Neutrophil (primary cell): ENCODE measurements around the gene SP140.

ENCODE experiments used
- H3K27ac ChIP-seq: fragments of 200-600 bp; sonication (generic); 2 replicates; pipeline ENCODE4 v1.5.1; 2016; ENCODE audit warnings: mild to moderate bottlenecking, moderate library complexity
- H3K27me3 ChIP-seq: fragments of 200-600 bp; sonication (generic); 2 replicates; pipeline ENCODE4 v1.6.0; 2016; ENCODE audit warnings: mild to moderate bottlenecking
- H3K36me3 ChIP-seq: fragments of 200-600 bp; sonication (generic); 2 replicates; pipeline ENCODE4 v1.5.1; 2017
- H3K4me1 ChIP-seq, 2 experiments: fragments of 200-600 bp in 1 of 2; sonication (generic) in 1 of 2; 1 replicate in 1 of 2; 2 replicates in 1 of 2; pipeline versions ENCODE4 v1.5.1 to v1.6.1; 2013 to 2016; ENCODE audit warnings: low read depth in 1 of 2, low read length in 1 of 2, mild to moderate bottlenecking in 1 of 2, moderate library complexity in 1 of 2; ENCODE audit not compliant: control insufficient read depth in 1 of 2, insufficient read depth in 1 of 2
- H3K4me3 ChIP-seq, 2 experiments: fragments of 200-600 bp in 1 of 2; sonication (generic) in 1 of 2; 1 replicate in 1 of 2; 2 replicates in 1 of 2; pipeline ENCODE4 v1.5.1; 2013 to 2016; ENCODE audit warnings: low read depth in 1 of 2, low read length in 1 of 2, mild to moderate bottlenecking in 1 of 2, moderate library complexity in 1 of 2
- H3K9me3 ChIP-seq: fragments of 200-600 bp; sonication (generic); 2 replicates; pipeline ENCODE4 v1.5.1; 2016
- CTCF ChIP-seq: fragments of 200-600 bp; sonication (generic); IDR thresholded peaks from 2 replicates; pipeline ENCODE4 v1.5.1; 2016; ENCODE audit warnings: antibody characterized with exemption

The SP140 gene

DNA sequence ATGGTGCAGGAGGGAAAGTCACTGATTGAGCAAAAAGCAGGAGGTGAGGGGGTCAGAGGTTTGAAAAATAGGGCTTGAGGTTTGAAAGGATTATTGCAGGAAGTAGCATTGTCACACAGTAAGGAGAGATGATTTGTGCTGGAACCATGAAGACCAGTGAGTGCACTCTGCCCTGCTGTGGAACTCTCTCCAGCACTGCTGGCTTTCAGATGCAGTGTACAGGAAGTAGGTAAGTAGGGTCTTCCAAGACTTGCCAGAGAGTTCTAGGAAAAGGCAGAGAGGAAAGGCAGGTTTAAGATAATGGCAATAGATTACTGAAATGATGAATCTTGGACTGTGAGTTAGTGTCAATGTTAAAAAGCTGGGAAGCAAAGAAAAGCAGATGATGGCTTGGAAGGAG is 17.0 kb upstream of the SP140 start:
- no peaks in the 10 kb centered on the region for H3K27me3 ChIP-seq
- H3K4me3 ChIP-seq, result no peak overlapping the region
- no peak for TF ChIP-seq CTCF
- peak overlapping the region; percentile 87 for H3K27ac ChIP-seq
- peaks cover 27 to 32% of the 10 kb centered on the region in 2 experiments for H3K4me1 ChIP-seq
- peaks cover 99% of the 10 kb centered on the region for H3K36me3 ChIP-seq
- H3K9me3 ChIP-seq, result no peaks in the 10 kb centered on the region

DNA sequence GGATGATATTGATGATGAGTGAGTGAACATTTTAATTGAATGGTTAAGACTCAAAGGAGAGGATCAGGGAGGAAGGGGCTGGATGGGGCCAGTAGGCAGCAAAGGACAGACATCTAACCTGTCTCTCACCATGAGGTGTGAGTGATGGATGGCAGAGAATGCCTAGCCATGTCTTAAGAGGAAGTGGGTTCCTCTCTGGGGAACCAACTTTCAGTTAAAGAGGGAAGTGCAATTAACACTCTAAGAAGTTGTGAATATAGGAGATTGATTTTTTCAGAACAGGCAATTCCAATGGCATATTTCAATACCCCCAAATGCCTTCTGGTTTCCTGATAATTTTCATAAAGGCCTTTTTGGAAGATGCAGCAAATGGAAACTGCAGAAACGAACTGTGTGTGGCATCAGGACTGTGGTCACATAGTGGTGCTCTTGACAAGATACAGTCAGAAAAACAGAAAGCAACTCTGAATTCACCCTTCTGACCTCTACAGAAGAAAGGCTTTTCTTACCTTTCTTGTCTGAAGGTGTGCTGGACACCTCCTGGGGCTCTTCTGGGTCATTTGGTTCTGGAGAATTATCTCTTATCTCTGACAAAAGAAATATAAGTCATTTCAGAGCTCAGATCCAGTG is 16.0 kb upstream of the SP140 start:
- no peak overlapping the region for H3K4me3 ChIP-seq
- H3K27me3 ChIP-seq, result no peaks in the 10 kb centered on the region
- H3K4me1 ChIP-seq, result peaks cover 27 to 31% of the 10 kb centered on the region in 2 experiments
- no peak for TF ChIP-seq CTCF
- peaks cover 99% of the 10 kb centered on the region for H3K36me3 ChIP-seq
- peak overlapping the region; percentile 87 for H3K27ac ChIP-seq
- H3K9me3 ChIP-seq, result no peaks in the 10 kb centered on the region

GRCh38 chr2:230216489-230216888 is 9.0 kb upstream of the SP140 start:
- peaks cover 34 to 37% of the 10 kb centered on the region in 2 experiments for H3K4me1 ChIP-seq
- TF ChIP-seq CTCF, result no peak
- no peaks in the 10 kb centered on the region for H3K9me3 ChIP-seq
- H3K36me3 ChIP-seq, result peaks cover 59% of the 10 kb centered on the region
- H3K27me3 ChIP-seq, result no peaks in the 10 kb centered on the region
- peak overlapping the region; percentile 1 for H3K27ac ChIP-seq
- no peak overlapping the region for H3K4me3 ChIP-seq

- TF ChIP-seq CTCF, result no peak
- peak overlapping the region; percentile 92 for H3K27ac ChIP-seq
Measured at GRCh38 chr2:230217424-230217823, 8.1 kb upstream of the SP140 start.

GRCh38 chr2:230218421-230218820 is 7.1 kb upstream of the SP140 start:
- Histone ChIP-seq H3K27ac (peak overlapping the region; percentile 92), H3K27me3 (no peaks in the 10 kb centered on the region), H3K4me1 (peaks cover 40 to 42% of the 10 kb centered on the region in 2 experiments), H3K4me3 (peak overlapping the region; percentile 81 to 99), H3K9me3 (no peaks in the 10 kb centered on the region), H3K36me3 (peaks cover 40% of the 10 kb centered on the region)
- TF ChIP-seq CTCF, result no peak

More at GRCh38 chr2:230217424-230217823, 8.1 kb upstream of the SP140 start:
- H3K9me3 ChIP-seq, result no peaks in the 10 kb centered on the region
- peaks cover 34 to 37% of the 10 kb centered on the region in 2 experiments for H3K4me1 ChIP-seq
- H3K27me3 ChIP-seq, result no peaks in the 10 kb centered on the region
- peak overlapping the region in 1 of 2 experiments; percentile 99 for H3K4me3 ChIP-seq
- peaks cover 50% of the 10 kb centered on the region for H3K36me3 ChIP-seq
